CD4-positive, alpha-beta T cell treated with Interleukin-4 for 4 hours (primary cell): ENCODE data around the gene MAGI2.
"Not testable (repeated sequence)": the region's sequence is repeated elsewhere in the genome, so short reads cannot be mapped to it uniquely, and the experiment has no call there.

Experiments used
- DNase-seq: peaks from one replicate; pipeline ENCODE4 v3.0.0-alpha.2; 2020

Gene MAGI2

DNA sequence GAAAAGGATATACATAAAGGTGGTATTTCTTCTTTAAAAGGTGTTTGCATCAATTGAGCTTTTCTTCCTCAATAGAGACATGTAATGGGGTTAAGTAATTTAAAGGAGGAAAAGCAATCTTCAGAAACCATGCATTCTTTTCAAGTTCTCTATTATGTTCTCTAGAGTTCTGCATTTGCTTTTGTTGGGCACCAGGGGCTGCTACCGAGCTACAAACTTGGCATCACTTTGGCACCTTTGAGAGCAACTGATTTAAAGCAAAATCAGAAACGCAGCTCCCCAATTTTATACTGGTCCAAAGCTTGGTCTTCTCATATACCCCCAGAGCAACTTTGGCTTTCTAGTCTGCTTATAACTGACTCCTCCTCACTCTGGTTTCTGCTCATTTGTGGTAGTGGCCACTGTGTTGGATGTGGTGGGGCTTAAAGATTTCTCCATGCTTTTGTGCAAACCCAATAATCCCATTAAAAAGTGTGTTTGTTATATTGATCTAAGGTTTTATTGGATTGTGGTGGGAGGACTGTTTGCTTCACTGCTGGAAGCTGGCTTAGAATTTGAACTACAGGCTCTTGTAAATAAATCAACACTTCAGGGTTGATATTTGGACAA is 942.8 kb downstream of the MAGI2 start:
- DNase-seq: no peak

DNA sequence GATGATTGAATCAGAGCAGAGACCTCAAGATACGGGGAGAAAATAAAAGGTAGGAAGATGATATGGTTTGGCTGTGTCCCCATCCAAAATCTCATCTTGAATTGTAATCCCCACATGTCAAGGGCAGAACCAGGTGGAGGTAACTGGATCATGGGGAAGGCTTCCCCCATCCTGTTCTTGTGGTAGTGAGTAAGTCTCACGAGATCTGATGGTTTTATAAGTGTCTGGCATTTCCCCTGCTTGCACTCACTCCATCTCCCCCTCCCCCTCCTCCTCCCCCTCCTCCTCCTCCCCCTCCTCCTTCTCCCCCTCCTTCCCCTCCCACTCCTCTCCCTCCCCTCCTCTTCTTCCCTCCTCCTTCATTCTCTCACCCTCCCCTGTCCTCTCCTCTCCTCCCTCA is 950.2 kb downstream of the MAGI2 start:
- not testable (repeated sequence) for DNase-seq

GRCh38 chr7:78501064-78501463 is 952.4 kb downstream of the MAGI2 start:
- DNase-seq: no peak

DNA sequence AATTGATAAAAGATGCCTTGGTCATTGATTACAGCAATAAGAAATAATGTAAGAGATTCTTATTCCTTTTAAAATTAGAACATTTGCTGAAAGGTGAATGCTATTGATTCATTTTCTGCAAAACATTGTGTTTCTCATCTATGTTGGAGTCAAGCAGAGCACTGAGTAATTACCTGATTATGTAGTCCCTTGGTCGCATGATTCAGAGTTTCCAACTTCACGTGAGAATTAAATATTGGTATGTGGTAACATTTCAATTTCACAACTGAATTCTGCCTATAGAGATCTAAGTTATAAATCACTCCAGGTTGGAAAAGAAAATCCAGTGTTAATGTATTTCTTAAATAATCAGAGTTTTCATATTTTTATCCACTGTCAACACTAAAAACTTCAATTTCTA is 953.5 kb downstream of the MAGI2 start:
- no peak for DNase-seq

DNA sequence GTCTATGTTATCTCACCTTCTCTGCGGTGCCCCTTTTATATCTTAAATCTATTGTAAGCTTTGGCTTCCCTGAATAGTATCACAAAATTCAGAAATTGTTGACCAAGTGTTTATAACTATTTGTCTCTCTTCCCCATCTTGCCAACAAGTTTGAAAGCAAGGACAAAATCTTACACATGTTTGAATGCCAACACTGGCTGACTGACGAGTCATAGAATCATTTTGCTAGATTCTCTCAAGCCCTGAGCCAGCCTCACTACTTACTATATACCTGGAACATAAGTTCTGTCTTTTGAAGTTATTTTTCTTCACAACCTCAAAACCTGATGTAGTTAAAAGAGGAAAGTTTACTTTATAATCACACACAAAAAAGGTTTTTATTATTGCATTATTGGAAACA is 954.2 kb downstream of the MAGI2 start:
- no peak for DNase-seq

GRCh38 chr7:78497728-78498427 is 955.6 kb downstream of the MAGI2 start:
- no peak for DNase-seq

DNA sequence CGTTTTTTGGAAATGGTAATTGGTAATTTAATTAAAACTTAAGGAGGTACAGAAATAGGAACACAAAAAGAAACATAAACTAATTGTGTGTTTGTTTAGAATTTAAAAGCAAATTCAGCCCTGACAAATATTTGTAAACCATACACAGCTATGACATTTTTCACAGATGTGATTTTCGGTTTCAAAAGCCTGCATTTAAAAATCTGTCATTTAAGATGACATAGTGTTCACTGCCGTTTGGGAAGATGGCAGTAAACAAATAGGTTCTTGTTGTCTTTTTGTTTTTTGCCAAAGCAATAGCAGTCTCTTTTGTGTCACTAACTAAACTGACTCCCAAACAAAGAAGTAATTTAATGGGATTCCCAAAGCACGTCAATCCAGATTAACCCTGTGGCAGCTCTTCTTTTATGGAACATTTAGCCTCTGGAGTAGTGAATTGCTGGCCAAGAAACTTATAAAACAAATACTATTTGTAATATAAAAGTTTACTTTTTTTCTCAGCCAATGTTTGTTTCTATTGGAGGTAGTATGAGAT is 957.3 kb downstream of the MAGI2 start:
- DNase-seq: no peak

DNA sequence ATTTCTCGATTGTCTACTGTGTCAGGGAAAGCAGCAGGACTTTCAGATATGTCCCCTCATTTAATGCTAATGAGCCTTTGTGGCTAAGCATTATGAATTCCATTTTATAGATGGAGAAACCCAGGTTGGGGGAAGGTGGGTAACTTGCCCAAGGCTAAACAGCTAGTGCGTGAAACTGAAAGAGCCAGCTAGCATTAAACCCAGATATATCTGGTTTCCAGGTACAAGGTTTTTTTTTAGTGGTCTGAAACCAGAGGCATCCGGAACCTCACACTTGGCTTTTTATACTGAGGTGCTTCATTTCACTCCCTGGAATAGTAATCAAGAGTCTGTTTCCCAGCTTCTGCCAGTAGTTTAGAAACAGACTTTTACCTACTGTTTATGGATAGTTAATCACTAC is 960.1 kb downstream of the MAGI2 start:
- DNase-seq: no peak

- no peak for DNase-seq
Observed at GRCh38 chr7:78492146-78492545, 961.3 kb downstream of the MAGI2 start.

- no peak for DNase-seq
Observed at GRCh38 chr7:78490524-78490923, 962.9 kb downstream of the MAGI2 start.

DNA sequence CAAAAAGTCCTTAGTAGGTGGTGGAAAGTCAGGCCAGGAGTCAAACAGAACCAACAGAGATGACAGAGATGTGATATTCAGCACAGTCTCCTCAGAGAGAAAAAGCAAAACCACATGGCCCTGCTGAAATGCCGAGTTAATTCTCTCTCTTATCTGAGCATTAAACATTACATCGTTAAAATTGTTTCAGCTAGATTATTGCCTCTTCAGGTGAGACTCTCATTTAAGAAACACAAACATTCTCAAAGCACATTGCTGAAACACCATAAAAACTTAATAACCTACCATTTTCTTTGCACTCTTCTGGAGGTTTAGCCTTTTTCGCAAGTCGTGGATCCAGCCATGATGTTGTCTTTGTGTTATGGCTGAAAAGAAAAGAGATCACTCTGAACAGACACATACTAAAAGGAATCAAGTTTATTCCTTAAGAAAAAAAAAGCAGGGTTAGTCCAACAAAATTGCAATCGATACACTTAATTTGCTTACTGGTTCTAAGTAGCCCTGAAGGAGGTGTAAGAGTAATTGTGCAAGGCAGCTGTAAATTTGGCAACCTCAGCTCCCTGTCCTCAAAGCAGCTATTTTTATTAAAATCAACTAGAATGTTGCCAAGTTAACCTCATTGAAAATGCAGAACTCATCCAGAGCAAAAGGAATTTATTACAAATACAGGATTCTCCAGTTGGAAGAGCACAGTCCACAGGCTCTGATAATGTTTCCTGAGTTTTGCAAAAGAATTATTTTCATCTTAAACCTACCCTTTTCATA is 963.8 kb downstream of the MAGI2 start:
- DNase-seq: no peak

DNA sequence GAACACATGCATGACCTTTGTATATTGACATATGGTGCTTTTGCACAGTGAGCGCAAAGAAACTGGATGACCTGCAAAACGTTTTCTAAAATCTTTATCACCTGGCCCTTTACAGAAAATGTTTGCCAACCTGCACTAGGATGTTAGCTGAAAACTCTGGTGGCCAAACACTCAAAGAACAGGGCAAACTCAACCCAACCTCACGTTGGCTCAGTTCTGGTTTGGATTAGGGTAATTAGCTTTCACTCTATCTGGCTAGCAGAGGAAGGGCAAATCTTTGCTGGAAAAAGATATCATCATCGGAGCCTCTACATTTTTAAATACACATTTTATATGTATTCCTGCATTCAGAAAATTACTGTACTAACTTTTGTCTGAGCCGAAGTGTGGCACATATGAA is 966.0 kb downstream of the MAGI2 start:
- no peak for DNase-seq

DNA sequence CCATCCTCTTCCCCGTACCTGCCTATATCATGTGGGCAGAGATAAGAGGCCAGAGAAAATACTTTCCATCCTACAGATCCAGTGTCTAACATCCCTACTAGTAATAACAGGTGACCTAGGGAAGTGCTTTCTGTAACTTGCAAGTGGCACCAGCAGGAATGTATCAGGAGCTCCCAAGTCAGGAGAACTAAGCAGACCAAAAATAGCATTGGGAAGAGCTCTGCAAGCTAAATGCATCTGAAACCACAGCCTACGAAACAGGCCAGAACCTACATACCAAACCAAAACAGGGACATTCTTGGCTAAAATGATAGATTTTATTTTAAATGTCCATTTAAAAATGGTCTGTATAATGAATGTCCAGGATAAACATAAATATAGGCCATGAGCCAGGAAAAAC is 974.1 kb downstream of the MAGI2 start:
- DNase-seq: no peak

- DNase-seq: no peak
Observed at GRCh38 chr7:78476851-78477405, 976.5 kb downstream of the MAGI2 start.

- DNase-seq: no peak
Observed at GRCh38 chr7:78473571-78474301, 979.7 kb downstream of the MAGI2 start.

GRCh38 chr7:78473021-78473420 is 980.4 kb downstream of the MAGI2 start:
- DNase-seq: no peak

DNA sequence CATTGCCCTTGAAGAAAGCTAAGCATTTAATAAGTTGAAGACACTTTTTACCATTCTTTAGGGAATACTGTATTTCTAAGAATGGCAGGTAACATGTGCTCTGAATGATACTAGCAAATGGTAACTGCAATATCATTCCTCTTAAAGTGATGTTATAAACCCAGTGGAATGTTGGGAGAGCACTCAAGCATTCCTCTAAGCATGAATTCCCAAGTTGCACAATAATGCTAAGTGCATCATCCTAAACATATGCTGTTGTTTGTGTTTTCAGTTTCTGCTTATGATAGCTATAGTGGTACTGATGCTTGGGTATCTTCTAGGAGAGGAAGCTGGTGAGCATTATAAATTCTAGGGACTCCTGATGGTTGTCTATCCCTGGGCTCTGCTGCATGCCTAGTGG is 980.9 kb downstream of the MAGI2 start:
- DNase-seq: no peak

DNA sequence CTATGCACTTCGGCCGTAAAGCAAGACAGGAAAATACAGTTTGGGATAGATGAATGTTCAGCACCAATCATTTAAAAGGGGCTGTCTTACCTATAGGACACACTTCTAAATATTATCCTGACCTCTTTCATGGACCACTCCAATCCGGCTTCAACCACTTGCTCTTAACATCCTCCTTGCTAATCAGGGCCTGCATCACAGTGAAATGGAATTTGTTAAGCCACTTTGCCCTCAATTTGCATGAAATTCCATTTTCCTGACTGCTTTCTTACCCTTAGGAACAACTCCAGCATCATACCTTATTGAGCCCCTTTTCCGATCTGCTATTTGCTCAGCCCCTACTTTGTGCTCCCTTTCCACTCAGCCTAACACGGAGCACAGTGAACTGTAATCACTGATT is 987.6 kb downstream of the MAGI2 start:
- DNase-seq: no peak

DNA sequence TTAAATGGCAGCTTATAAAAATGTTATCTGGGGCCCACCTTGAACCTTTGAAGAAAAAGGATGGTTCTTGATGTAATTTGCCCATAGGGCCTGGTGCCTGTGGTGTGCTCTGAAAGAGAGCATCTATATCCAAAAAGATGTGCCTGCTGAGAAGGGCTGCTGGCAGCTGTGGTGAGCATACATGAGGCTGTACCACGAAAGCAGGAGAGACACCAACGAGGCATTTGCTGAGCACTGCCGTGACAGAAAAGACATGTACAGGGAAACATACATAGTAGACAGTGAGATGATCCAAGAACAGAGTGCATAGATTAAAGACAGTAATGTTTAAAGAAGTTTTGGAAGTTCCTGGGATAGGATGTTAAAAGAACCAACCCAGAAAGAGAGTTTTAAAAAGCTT is 990.4 kb downstream of the MAGI2 start:
- DNase-seq: no peak

GRCh38 chr7:78450706-78451105 is 1002.8 kb downstream of the MAGI2 start:
- no peak for DNase-seq

DNA sequence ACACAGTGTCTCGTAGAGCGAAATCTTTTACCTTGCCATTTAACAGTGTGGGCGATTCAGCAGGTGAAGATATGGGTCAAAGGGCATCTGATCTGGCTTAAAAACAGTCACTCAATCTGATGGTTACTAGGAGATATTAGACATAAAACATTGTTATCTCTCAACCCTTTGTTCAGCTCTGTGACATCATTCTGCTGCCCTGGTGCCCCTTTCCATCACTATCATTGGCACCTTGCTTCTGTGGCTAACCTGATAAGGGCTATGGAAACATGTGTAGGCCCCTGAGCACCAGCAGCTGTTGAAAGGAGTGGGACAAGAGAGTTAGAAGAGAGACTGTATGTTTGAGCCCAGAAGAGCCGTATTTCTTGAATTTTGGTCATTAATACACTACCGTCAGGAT is 1004.6 kb downstream of the MAGI2 start:
- no peak for DNase-seq

- DNase-seq: no peak
Observed at GRCh38 chr7:78444267-78444666, 1009.2 kb downstream of the MAGI2 start.

DNA sequence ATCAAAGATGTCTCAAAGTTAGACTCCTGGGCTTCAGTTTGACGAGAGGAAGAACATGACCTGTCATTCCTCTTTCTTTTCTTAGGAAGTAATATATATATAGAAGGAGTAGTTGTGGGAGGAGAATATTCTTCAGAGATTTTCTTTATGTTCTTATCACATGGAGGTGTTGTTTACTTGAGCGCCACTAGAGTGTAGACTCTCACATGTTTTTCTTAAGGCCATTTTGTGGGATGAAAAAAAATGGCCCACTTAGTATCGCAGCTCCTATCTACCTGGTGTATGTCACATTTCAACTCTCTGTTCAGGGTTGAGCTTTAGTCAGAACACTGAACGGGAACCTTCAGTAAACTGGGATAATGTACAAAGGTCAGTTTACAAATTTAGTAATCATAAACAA is 1009.7 kb downstream of the MAGI2 start:
- DNase-seq: no peak
